Cardiac fibroblast (primary cell): ENCODE data around the gene DCAF5.
A peak's percentile ranks its signal among the peaks of the same experiment; 100 is the strongest.

Experiments used
- DNase-seq, 2 donors: peaks; one replicate each; pipeline versions ENCODE4 v3.0.0 to v3.0.0-alpha.2; 2010; ENCODE audit warnings: low read depth in 2 of 2
- H3K4me3 ChIP-seq, 2 donors: replicated peaks in 1 of 2; 1 replicate in 1 of 2; 2 replicates in 1 of 2; pipeline ENCODE4 v1.5.1; 2011; ENCODE audit warnings: low read depth in 2 of 2, low read length in 2 of 2, mild to moderate bottlenecking in 2 of 2, moderate library complexity in 1 of 2
- TF ChIP-seq, protein P1 (sequence below): IDR thresholded peaks from one replicate; pipeline ENCODE4 v1.5.1; 2011; ENCODE audit warnings: low read depth, mild to moderate bottlenecking, low read length, inconsistent platforms

DCAF5 gene

DNA sequence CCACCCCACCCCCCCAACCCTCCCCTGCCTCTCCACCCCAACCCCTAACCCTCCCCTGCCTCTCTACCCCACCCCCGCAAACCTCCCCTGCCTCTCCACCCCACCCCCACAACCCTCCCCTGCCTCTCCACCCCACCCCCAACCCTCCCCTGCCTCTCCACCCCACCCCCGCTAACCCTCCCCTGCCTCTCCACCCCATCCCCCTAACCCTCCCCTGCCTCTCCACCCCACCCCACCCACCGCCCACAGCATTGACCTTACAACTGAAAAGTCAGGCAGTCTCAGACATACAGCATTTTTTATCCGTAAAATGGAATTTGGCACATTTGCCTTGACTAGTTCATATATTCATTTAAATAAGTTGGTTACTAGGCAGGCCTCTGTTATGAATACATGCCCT, 135.2 kb downstream of the DCAF5 start:
- H3K4me3 ChIP-seq: no peak overlapping the region
- TF ChIP-seq, protein P1, sequence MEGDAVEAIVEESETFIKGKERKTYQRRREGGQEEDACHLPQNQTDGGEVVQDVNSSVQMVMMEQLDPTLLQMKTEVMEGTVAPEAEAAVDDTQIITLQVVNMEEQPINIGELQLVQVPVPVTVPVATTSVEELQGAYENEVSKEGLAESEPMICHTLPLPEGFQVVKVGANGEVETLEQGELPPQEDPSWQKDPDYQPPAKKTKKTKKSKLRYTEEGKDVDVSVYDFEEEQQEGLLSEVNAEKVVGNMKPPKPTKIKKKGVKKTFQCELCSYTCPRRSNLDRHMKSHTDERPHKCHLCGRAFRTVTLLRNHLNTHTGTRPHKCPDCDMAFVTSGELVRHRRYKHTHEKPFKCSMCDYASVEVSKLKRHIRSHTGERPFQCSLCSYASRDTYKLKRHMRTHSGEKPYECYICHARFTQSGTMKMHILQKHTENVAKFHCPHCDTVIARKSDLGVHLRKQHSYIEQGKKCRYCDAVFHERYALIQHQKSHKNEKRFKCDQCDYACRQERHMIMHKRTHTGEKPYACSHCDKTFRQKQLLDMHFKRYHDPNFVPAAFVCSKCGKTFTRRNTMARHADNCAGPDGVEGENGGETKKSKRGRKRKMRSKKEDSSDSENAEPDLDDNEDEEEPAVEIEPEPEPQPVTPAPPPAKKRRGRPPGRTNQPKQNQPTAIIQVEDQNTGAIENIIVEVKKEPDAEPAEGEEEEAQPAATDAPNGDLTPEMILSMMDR: no peak
- DNase-seq: no peak

DNA sequence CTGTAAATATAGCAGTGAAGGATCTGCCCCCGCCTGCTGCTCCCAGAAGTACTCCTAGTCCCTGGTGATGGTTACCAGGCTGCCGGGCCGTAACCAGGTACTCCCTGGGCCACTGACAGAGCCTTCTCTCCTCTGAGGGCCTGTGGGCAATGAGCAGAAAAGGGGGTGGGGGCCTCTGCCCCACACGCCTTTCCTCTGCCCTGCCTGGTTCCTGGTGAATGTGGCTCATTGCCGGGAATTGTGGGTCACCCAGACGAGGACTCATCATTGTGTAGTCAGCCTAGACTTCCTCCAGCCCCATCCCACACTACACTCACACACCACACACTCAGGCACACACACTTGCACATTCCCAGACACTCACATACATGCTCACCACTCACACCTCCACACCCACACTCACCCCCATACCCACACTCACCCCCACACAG, 138.1 kb downstream of the DCAF5 start:
- peak in 1 of 2 donors; percentile 59 for DNase-seq
- no peak overlapping the region for H3K4me3 ChIP-seq
- TF ChIP-seq, protein P1: no peak

DNA sequence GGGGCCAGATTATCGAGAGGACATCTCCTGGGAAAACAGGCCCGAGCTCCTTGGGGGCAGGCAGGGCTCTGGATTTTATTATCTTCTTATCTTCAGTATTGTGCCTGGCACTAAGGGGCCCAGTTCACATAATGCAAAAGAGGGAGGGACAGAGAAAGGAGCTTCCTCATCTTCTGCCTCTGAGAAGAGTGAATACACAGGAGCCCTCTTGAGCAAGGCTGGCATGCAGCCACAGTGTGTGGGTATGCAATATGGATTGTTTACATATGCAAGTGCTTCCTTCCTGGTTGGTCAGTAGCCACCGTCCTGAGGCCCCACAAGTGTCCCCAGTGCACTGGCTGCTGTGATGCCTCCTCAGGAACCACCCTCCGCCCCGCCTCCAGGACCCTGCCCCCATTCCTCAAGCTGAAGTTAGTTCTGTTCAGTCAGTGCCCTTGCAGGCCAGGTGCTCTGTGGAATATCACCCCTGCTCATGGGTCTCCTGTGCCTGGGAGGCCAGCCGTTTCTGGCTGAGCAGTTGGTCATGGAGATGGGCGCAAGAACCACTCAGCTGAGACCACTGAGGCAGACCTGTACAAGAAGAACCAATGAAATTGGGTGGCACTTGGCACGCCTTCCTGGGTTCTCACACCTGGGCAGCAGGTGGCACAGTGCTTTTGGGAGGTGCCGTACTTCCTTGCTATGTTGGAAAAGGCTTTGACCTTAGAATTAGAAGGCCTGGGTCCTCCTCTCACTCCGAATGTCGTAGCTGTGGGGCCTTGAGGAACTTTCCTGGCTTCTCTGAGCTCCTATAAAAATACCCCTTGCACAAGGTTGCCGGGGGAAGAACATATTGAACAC, 138.8 kb downstream of the DCAF5 start:
- no peak overlapping the region for H3K4me3 ChIP-seq
- DNase-seq: peak; percentile 61 to 69
- TF ChIP-seq, protein P1: no peak

- peak; percentile 28 to 49 for DNase-seq
- no peak overlapping the region for H3K4me3 ChIP-seq
- TF ChIP-seq, protein P1: no peak
Measured at GRCh38 chr14:69012256-69012953, 140.5 kb downstream of the DCAF5 start.

DNA sequence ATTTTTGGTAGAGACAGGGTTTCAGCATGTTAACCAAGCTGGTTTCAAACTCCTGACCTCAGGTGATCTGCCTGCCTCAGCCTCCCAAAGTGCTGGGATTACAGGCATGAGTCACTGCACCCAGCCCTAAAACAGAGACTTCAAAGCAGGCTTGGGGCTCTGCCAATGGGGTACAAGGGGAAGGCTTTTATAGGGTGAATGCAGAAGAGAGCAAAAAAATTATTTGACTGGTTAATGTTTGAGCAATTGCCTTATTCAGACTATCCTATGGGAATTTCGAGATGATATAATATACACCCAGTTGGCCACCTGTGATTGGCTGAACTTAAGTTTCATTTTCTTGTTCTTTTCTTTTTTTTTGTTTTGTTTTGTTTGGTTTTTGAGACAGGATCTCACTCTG, 142.3 kb downstream of the DCAF5 start:
- TF ChIP-seq, protein P1: no peak
- peak; percentile 13 to 32 for DNase-seq
- H3K4me3 ChIP-seq: no peak overlapping the region

DNA sequence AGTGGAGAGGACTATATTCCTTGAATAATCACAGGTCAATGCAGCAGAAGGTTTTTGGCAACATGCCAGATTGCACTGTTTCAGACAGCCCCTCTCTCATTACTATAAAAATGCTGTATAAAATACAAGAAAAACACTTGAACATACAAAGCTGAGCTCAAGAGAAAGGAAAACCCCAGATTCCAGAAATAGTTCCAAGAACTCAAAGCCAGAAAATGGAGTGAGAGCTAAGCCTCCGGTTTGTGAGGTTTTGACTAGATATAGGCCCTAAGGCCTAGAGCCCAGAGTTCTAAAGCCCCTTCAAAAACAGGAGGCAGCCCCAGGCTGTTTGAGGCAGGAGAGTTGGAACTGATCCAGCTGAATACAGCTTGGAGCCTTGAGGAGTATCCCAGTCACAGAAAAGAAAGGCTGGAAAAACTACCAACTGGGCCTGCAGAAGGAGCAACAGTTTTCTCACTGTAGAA, 144.5 kb downstream of the DCAF5 start:
- no peak overlapping the region for H3K4me3 ChIP-seq
- DNase-seq: peak; percentile 32 to 50
- TF ChIP-seq, protein P1: no peak
